Skeletal muscle tissue (tissue), 4 donors: Measurements from ENCODE around the gene MEA1. TPM values are rescaled to one million over a fixed set of nuclear protein-coding genes. Genes with fewer than 3 reads are reported as not detected.

Source experiments
- H3K27ac ChIP-seq: one replicate; pipeline ENCODE4 v1.7.0; 2013; ENCODE audit warnings: mild to moderate bottlenecking, low read depth, low read length, inconsistent platforms
- H3K27me3 ChIP-seq, 3 donors: one replicate each; pipeline ENCODE4 v1.7.0; 2013; ENCODE audit warnings: low read length in 3 of 3; ENCODE audit not compliant: control insufficient read depth in 3 of 3, insufficient read depth in 3 of 3
- H3K36me3 ChIP-seq, 3 donors: one replicate each; pipeline ENCODE4 v1.7.0; 2013; ENCODE audit warnings: low read length in 3 of 3; ENCODE audit not compliant: control insufficient read depth in 3 of 3, insufficient read depth in 3 of 3
- H3K4me1 ChIP-seq, 3 donors: one replicate each; pipeline ENCODE4 v1.7.0; 2013; ENCODE audit warnings: low read length in 3 of 3, mild to moderate bottlenecking in 3 of 3; ENCODE audit not compliant: control insufficient read depth in 3 of 3, insufficient read depth in 3 of 3
- H3K4me3 ChIP-seq, 3 donors: one replicate each; pipeline ENCODE4 v1.7.0; 2013; ENCODE audit warnings: low read length in 3 of 3
- H3K9ac ChIP-seq, 3 donors: one replicate each; pipeline ENCODE4 v1.7.0; 2013; ENCODE audit warnings: low read length in 3 of 3, mild to moderate bottlenecking in 3 of 3, moderate library complexity in 2 of 3, low read depth in 1 of 3
- H3K9me3 ChIP-seq, 3 donors: one replicate each; pipeline ENCODE4 v1.7.0; 2013; ENCODE audit warnings: low read length in 3 of 3; ENCODE audit not compliant: control insufficient read depth in 3 of 3
- total RNA-seq: library from RNA; depleted of rRNA; stranded (reverse); fragments of >200 nt; gene quantifications from one replicate; pipeline ENCODE4 v1.2.3, GENCODE V29; 2014
- donor health status: Osteomylitis.

Gene MEA1
- total RNA-seq, 1 donor from 2014 or later, result 29.7 TPM

GRCh38 chr6:43029120-43029519 is 15.4 kb upstream of the MEA1 start:
- Histone ChIP-seq H3K4me1 (peaks cover 18 to 37% (median 24%) of the 10 kb centered on the region in 3 donors), H3K36me3 (peaks cover 56 to 60% (median 57%) of the 10 kb centered on the region in 3 donors), H3K4me3 (no peak overlapping the region), H3K9me3 (no peaks in the 10 kb centered on the region), H3K27ac (no peak overlapping the region), H3K27me3 (no peaks in the 10 kb centered on the region), H3K9ac (peak overlapping the region in 2 of 3 donors; percentile 28 to 45)

GRCh38 chr6:43026365-43026764 is 12.6 kb upstream of the MEA1 start:
- Histone ChIP-seq H3K36me3 (peaks cover 49% of the 10 kb centered on the region in 3 donors), H3K9me3 (no peaks in the 10 kb centered on the region), H3K27me3 (no peaks in the 10 kb centered on the region), H3K9ac (no peak overlapping the region), H3K4me1 (peaks cover 26 to 40% (median 27%) of the 10 kb centered on the region in 3 donors), H3K27ac (peak overlapping the region; percentile 36), H3K4me3 (no peak overlapping the region)

DNA sequence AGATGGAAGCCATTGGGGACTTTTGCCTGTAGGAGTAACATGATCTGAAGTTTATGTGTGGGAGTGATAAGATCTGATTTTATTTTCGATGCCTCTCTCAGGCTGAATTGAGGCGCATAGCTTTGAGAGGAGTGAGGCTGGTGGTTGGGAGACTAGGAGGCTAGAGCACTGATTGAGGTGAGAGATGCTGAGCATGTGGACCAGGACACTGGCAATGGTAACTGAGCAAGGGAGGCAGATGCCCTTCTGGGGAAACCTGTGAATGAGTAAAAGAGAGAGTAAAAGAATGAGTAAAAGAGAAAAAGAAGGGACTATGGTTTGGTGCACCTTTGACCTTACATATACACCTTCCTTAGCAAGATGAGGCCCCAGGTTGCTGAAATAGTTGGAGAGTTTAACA is 10.7 kb upstream of the MEA1 start:
- H3K4me3 ChIP-seq, result no peak overlapping the region

GRCh38 chr6:43021270-43022047 is 7.7 kb upstream of the MEA1 start, which contains the start of gene RRP36:
Gene RRP36 (plus strand): TSS chr6:43021623. CDS start chr6:43021655, 32 bp downstream.
- peak within 1 kb of the TSS; percentile 92 for H3K27ac ChIP-seq
- H3K27me3 ChIP-seq, result no peaks in the 10 kb centered on the region
- peaks cover 41 to 53% (median 52%) of the 10 kb centered on the region in 3 donors for H3K36me3 ChIP-seq
- peak within 1 kb of the TSS; percentile 99 to 100 (median 99) for H3K4me3 ChIP-seq
- H3K4me1 ChIP-seq, result peaks cover 64 to 68% (median 66%) of the 10 kb centered on the region in 3 donors
- H3K9ac ChIP-seq, result peak within 1 kb of the TSS; percentile 76 to 98 (median 91)
- H3K9me3 ChIP-seq, result no peaks in the 10 kb centered on the region

More for the DNA sequence above, 10.7 kb upstream of the MEA1 start:
- H3K9me3 ChIP-seq, result no peaks in the 10 kb centered on the region
- H3K27me3 ChIP-seq, result no peaks in the 10 kb centered on the region
- peak overlapping the region in 1 of 3 donors; percentile 43 for H3K9ac ChIP-seq
- no peak overlapping the region for H3K27ac ChIP-seq
- H3K36me3 ChIP-seq, result peaks cover 44 to 56% (median 53%) of the 10 kb centered on the region in 3 donors
- peaks cover 44 to 51% (median 46%) of the 10 kb centered on the region in 3 donors for H3K4me1 ChIP-seq

DNA sequence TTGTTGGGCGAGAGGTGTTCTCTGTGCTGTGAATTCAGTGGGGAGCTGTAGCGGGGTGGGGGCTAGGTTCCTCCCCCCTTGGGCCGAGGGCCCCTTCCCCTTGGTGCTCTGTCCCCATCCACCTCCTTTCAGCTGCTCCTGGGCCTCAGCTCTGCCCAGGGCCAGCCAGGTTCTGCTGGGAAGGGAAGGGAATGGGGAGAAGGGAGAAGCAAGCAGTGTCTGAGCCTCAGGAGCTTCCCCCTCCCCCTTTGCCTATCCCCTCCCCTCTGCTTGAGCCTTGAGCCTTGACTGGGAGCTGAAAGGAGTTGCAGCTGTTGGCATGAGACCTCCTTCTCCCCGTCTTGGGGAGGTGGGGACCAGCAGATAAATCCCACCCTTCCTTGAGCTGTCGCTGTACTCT is 7.1 kb upstream of the MEA1 start:
- no peaks in the 10 kb centered on the region for H3K27me3 ChIP-seq
- peak overlapping the region; percentile 92 for H3K27ac ChIP-seq
- peak overlapping the region; percentile 72 to 98 (median 91) for H3K9ac ChIP-seq
- peaks cover 35 to 50% (median 48%) of the 10 kb centered on the region in 3 donors for H3K36me3 ChIP-seq
- H3K4me1 ChIP-seq, result peaks cover 67 to 70% (median 69%) of the 10 kb centered on the region in 3 donors
- peak overlapping the region; percentile 69 to 99 (median 99) for H3K4me3 ChIP-seq
- H3K9me3 ChIP-seq, result no peaks in the 10 kb centered on the region

DNA sequence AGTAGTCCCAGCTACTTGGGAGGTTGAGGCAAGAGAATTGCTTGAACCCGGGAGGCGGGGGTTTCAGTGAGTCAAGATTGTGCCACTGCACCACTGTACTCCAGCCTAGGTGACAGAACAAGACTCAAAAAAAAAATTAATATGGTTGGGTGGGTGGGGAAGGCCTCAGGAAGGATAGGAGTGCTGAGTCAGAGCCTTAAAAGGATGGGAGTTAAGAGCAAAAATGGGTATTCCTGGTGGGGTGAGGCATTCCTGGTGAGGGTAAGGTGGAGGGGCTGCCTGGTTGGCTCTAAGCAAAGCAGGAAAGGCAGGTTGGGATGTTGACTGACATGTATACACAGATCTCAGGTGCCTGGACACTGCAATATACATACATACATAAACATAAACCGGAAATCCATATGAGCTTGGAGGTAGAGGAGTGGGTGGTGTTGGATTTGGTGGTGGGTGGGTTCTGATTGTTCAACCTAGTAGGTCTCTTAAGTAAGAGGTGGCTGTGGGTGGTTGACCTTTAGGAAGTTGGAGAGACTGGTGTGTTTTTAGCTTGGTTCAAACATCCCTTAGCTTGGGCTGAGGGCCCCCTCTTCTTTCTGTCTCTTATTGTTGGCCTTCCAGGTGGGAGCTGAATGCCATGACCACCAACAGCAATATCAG is 6.4 kb upstream of the MEA1 start:
- no peaks in the 10 kb centered on the region for H3K27me3 ChIP-seq
- H3K4me1 ChIP-seq, result peaks cover 73 to 76% (median 74%) of the 10 kb centered on the region in 3 donors
- peak overlapping the region; percentile 92 for H3K27ac ChIP-seq
- peak overlapping the region; percentile 69 to 99 (median 99) for H3K4me3 ChIP-seq
- H3K9ac ChIP-seq, result peak overlapping the region in 2 of 3 donors; percentile 38 to 91
- peaks cover 32 to 48% (median 44%) of the 10 kb centered on the region in 3 donors for H3K36me3 ChIP-seq
- no peaks in the 10 kb centered on the region for H3K9me3 ChIP-seq

DNA sequence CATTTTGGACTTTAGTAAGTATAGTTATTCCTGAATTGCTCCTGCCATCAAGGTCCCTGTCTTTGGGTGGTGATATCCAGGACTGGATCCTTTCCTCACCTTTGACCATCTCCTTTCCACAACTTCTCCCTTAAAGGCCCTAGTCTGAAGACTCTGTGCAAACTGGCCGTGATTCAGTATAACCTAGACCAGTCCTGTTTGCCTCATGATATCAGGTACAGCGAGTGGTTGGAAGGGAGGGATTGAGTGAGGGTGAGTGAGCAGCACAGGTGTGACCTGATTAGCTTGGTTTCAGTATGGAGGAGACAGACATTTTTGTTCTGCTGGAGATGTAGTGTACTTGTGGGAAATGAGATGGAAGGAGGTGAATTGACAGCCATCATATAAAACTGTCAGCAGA is 5.4 kb upstream of the MEA1 start:
- H3K27me3 ChIP-seq, result no peaks in the 10 kb centered on the region
- H3K36me3 ChIP-seq, result peaks cover 22 to 38% (median 34%) of the 10 kb centered on the region in 3 donors
- H3K4me1 ChIP-seq, result peaks cover 72 to 76% (median 74%) of the 10 kb centered on the region in 3 donors
- no peak overlapping the region for H3K4me3 ChIP-seq
- no peaks in the 10 kb centered on the region for H3K9me3 ChIP-seq
- H3K9ac ChIP-seq, result peak overlapping the region in 2 of 3 donors; percentile 23 to 77
- peak overlapping the region; percentile 92 for H3K27ac ChIP-seq

DNA sequence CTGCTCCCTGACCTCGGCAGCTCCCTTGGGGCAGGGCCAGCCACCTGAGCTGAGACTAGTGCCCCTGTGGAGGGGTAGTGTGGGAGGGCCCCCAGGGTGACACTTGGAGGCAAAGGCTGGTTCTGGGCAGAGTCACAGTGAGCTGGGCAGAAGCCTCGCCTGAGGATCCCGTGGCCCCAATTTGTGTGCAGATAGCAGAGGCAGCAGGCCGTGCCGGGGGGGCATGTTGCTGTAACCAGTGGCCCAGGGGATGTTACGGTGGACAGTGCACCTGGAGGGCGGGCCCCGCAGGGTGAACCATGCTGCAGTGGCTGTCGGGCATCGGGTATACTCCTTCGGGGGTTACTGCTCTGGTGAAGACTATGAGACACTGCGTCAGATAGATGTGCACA is 3.2 kb upstream of the MEA1 start:
- Histone ChIP-seq H3K9me3 (no peaks in the 10 kb centered on the region), H3K4me1 (peaks cover 79 to 86% (median 79%) of the 10 kb centered on the region in 3 donors), H3K27ac (peak overlapping the region; percentile 92), H3K36me3 (peaks cover 27 to 42% (median 40%) of the 10 kb centered on the region in 3 donors), H3K4me3 (peak overlapping the region; percentile 60 to 88 (median 77)), H3K27me3 (no peaks in the 10 kb centered on the region), H3K9ac (peak overlapping the region; percentile 69 to 89 (median 77))

- peak overlapping the region; percentile 69 to 89 (median 77) for H3K9ac ChIP-seq
- peak overlapping the region; percentile 60 to 88 (median 77) for H3K4me3 ChIP-seq
- H3K36me3 ChIP-seq, result peaks cover 33 to 48% (median 46%) of the 10 kb centered on the region in 3 donors
- H3K9me3 ChIP-seq, result no peaks in the 10 kb centered on the region
- H3K4me1 ChIP-seq, result peaks cover 79 to 86% (median 79%) of the 10 kb centered on the region in 3 donors
- H3K27me3 ChIP-seq, result no peaks in the 10 kb centered on the region
- H3K27ac ChIP-seq, result peak overlapping the region; percentile 92
Observed at GRCh38 chr6:43016176-43016942, 2.6 kb upstream of the MEA1 start.
